Transverse colon (tissue), 4 donors: ENCODE data around the gene SCG2.

ENCODE experiments used
- EP300 ChIP-seq: sonication (generic); formaldehyde crosslinking; IDR thresholded peaks from one replicate; pipeline ENCODE4 v1.6.1; 2017; ENCODE audit warnings: antibody characterized with exemption, low read depth
- POLR2A ChIP-seq: fragments of 450-650 bp; IDR thresholded peaks from one replicate; pipeline ENCODE4 v1.6.1; 2016; ENCODE audit warnings: antibody characterized with exemption, mild to moderate bottlenecking, moderate library complexity
- POLR2AphosphoS5 ChIP-seq, 3 donors: sonication (generic); formaldehyde crosslinking; IDR thresholded peaks; one replicate each; pipeline ENCODE4 v1.6.1; 2016; ENCODE audit warnings: antibody characterized with exemption in 3 of 3
- TF ChIP-seq, protein P1 (sequence below), 5 experiments: fragments of 200-600 bp in 3 of 5; fragments of 450-650 bp in 2 of 5; sonication (generic) in 3 of 5; IDR thresholded peaks; 1 replicate in 2 of 5; 2 replicates in 3 of 5; pipeline ENCODE4 v1.5.1; 2016 to 2017; ENCODE audit warnings: antibody characterized with exemption in 5 of 5, inconsistent platforms in 3 of 5, mild to moderate bottlenecking in 2 of 5, moderate library complexity in 1 of 5

DNA sequence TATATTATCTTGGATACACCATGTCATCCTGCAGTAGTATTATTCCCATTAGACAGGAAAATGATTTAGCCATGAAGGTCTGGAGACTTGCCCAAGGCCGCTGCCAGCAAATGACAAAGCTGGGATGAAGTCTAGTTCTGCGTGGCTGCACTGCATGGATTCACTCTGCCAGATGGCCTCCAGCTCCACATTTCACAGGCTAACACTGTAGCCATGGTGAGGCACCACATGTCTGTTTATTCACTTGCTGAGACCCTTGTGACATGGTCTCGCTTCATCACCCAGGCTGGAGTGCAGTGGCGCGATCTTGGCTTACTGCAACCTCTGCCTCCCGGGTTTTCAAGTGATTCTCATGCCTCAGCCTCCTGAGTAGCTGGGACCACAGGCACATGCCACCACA lies 31.5 kb upstream of the SCG2 start:
- TF ChIP-seq, protein P1, sequence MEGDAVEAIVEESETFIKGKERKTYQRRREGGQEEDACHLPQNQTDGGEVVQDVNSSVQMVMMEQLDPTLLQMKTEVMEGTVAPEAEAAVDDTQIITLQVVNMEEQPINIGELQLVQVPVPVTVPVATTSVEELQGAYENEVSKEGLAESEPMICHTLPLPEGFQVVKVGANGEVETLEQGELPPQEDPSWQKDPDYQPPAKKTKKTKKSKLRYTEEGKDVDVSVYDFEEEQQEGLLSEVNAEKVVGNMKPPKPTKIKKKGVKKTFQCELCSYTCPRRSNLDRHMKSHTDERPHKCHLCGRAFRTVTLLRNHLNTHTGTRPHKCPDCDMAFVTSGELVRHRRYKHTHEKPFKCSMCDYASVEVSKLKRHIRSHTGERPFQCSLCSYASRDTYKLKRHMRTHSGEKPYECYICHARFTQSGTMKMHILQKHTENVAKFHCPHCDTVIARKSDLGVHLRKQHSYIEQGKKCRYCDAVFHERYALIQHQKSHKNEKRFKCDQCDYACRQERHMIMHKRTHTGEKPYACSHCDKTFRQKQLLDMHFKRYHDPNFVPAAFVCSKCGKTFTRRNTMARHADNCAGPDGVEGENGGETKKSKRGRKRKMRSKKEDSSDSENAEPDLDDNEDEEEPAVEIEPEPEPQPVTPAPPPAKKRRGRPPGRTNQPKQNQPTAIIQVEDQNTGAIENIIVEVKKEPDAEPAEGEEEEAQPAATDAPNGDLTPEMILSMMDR (IDR thresholded peaks at IDR 0.05) = no peak
- no peak for TF ChIP-seq EP300
- no peak for TF ChIP-seq POLR2A
- no peak for TF ChIP-seq POLR2AphosphoS5 (IDR thresholded peaks at IDR 0.05)
